ENCODE results near the gene RNF112. TPM values are rescaled to one million over a fixed set of nuclear protein-coding genes. Genes with fewer than 3 reads are reported as not detected.

The RNF112 gene
- total RNA-seq, 1 donor from 2014 or later, result 0.84 TPM

- Mint-ChIP-seq H3K4me3 (no peak overlapping the region), H3K27ac (ENCODE audit: unreplicated experiment) (no peak overlapping the region), H3K9me3 (no peaks in the 10 kb centered on the region), H3K27me3 (ENCODE audit: low read depth) (no peaks in the 10 kb centered on the region), H3K36me3 (ENCODE audit: low read depth) (no peaks in the 10 kb centered on the region), H3K4me1 (no peaks in the 10 kb centered on the region)
- no peak for TF ChIP-seq CTCF (conservative IDR thresholded peaks at IDR 0.05)
- no peak for DNase-seq (ENCODE audit: low read depth, low spot score)
Measured at GRCh38 chr17:19417611-19418010, 6.6 kb downstream of the RNF112 start.

- Mint-ChIP-seq H3K9me3 (no peaks in the 10 kb centered on the region), H3K4me1 (no peaks in the 10 kb centered on the region), H3K4me3 (no peak overlapping the region), H3K27ac (ENCODE audit: unreplicated experiment) (no peak overlapping the region), H3K36me3 (ENCODE audit: low read depth) (no peaks in the 10 kb centered on the region), H3K27me3 (ENCODE audit: low read depth) (no peaks in the 10 kb centered on the region)
- DNase-seq (ENCODE audit: low read depth, low spot score), result no peak
- no peak for TF ChIP-seq CTCF (conservative IDR thresholded peaks at IDR 0.05)
Measured at GRCh38 chr17:19418251-19418992, 7.4 kb downstream of the RNF112 start.

- Mint-ChIP-seq H3K36me3 (ENCODE audit: low read depth) (no peaks in the 10 kb centered on the region), H3K9me3 (no peaks in the 10 kb centered on the region)
Measured at GRCh38 chr17:19421219-19421618, 10.2 kb downstream of the RNF112 start.

GRCh38 chr17:19421926-19422325 lies 10.9 kb downstream of the RNF112 start:
- Mint-ChIP-seq H3K4me1 (no peaks in the 10 kb centered on the region), H3K27ac (ENCODE audit: unreplicated experiment) (no peak overlapping the region), H3K4me3 (no peak overlapping the region), H3K36me3 (ENCODE audit: low read depth) (no peaks in the 10 kb centered on the region), H3K27me3 (ENCODE audit: low read depth) (no peaks in the 10 kb centered on the region), H3K9me3 (no peaks in the 10 kb centered on the region)
- DNase-seq (ENCODE audit: low read depth, low spot score), result no peak
- TF ChIP-seq CTCF (conservative IDR thresholded peaks at IDR 0.05), result no peak

More at GRCh38 chr17:19421219-19421618, 10.2 kb downstream of the RNF112 start:
- Mint-ChIP-seq H3K27me3 (ENCODE audit: low read depth) (no peaks in the 10 kb centered on the region), H3K27ac (ENCODE audit: unreplicated experiment) (no peak overlapping the region), H3K4me3 (no peak overlapping the region), H3K4me1 (no peaks in the 10 kb centered on the region)
- no peak for DNase-seq (ENCODE audit: low read depth, low spot score)
- TF ChIP-seq CTCF (conservative IDR thresholded peaks at IDR 0.05), result no peak

GRCh38 chr17:19424934-19425868 lies 14.2 kb downstream of the RNF112 start:
- H3K36me3 Mint-ChIP-seq (ENCODE audit: low read depth), result no peaks in the 10 kb centered on the region
- no peaks in the 10 kb centered on the region for H3K9me3 Mint-ChIP-seq
- no peak overlapping the region for H3K27ac Mint-ChIP-seq (ENCODE audit: unreplicated experiment)
- H3K4me1 Mint-ChIP-seq, result no peaks in the 10 kb centered on the region
- no peak overlapping the region for H3K4me3 Mint-ChIP-seq
- TF ChIP-seq CTCF (conservative IDR thresholded peaks at IDR 0.05), result no peak
- no peaks in the 10 kb centered on the region for H3K27me3 Mint-ChIP-seq (ENCODE audit: low read depth)
- no peak for DNase-seq (ENCODE audit: low read depth, low spot score)

All from neural crest cell (in vitro differentiated cells).